ENCODE data around the gene ATP8B4.

GRCh38 chr15:49984436-49984835 lies 134.6 kb downstream of the ATP8B4 start:
- TF ChIP-seq TEAD4 (IDR thresholded peaks at IDR 0.05) (no peak), RAD21 (IDR thresholded peaks at IDR 0.05; ENCODE audit: low read depth) (no peak), TCF12 (IDR thresholded peaks at IDR 0.05; ENCODE audit: low read depth) (no peak), FOXM1 (IDR thresholded peaks at IDR 0.05; ENCODE audit: borderline replicate concordance, low read depth) (no peak), TAF1 (IDR thresholded peaks at IDR 0.05; ENCODE audit: low read depth) (no peak), NFIC (IDR thresholded peaks at IDR 0.05) (no peak), CEBPB (IDR thresholded peaks at IDR 0.05) (no peak), REST (IDR thresholded peaks at IDR 0.05; ENCODE audit: low read depth) (no peak), YY1 (IDR thresholded peaks at IDR 0.05; ENCODE audit: low read depth) (no peak), EGR1 (IDR thresholded peaks at IDR 0.05) (no peak), ZBTB7A (IDR thresholded peaks at IDR 0.05; ENCODE audit: low read depth) (no peak)

Data from Ishikawa (cell line).